Gastrocnemius medialis (tissue), 4 donors: ENCODE data around the gene VPS18.

Experiments
- POLR2A ChIP-seq, 2 donors: fragments of 450-650 bp; IDR thresholded peaks; one replicate each; pipeline ENCODE4 v1.6.1; 2017; ENCODE audit warnings: antibody characterized with exemption in 2 of 2, mild to moderate bottlenecking in 2 of 2, moderate library complexity in 2 of 2
- TF ChIP-seq, protein P1 (sequence below), 5 experiments: fragments of 450-650 bp in 3 of 5; fragments of 200-600 bp in 2 of 5; sonication (generic) in 2 of 5; IDR thresholded peaks in 4 of 5; conservative IDR thresholded peaks in 1 of 5; 1 replicate in 4 of 5; 2 replicates in 1 of 5; pipeline ENCODE4 v1.5.1; 2016 to 2019; ENCODE audit warnings: antibody characterized with exemption in 5 of 5, mild to moderate bottlenecking in 3 of 5, moderate library complexity in 3 of 5

DNA sequence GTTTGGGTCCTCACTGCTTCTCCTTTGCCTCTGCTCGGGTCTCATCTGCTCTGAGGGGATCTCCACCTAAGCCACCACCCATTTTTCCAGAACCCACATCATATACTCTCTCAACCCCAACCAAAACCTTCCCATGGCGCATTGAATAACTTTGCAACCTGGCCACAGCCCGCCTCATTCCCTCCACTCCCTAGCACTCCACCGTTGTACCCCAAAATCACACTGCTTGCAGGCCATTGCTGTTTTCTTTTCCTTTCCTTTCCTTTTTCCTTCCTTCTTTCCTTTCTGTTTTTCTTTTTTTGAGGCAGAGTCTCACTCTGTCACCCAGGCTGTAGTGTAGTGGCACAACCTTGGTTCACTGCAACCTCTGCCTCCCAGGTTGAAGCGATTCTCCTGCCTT, 3.1 kb upstream of the VPS18 start:
- TF ChIP-seq, protein P1, sequence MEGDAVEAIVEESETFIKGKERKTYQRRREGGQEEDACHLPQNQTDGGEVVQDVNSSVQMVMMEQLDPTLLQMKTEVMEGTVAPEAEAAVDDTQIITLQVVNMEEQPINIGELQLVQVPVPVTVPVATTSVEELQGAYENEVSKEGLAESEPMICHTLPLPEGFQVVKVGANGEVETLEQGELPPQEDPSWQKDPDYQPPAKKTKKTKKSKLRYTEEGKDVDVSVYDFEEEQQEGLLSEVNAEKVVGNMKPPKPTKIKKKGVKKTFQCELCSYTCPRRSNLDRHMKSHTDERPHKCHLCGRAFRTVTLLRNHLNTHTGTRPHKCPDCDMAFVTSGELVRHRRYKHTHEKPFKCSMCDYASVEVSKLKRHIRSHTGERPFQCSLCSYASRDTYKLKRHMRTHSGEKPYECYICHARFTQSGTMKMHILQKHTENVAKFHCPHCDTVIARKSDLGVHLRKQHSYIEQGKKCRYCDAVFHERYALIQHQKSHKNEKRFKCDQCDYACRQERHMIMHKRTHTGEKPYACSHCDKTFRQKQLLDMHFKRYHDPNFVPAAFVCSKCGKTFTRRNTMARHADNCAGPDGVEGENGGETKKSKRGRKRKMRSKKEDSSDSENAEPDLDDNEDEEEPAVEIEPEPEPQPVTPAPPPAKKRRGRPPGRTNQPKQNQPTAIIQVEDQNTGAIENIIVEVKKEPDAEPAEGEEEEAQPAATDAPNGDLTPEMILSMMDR (IDR thresholded peaks at IDR 0.05 in 4 of 5, conservative IDR thresholded peaks at IDR 0.05 in 1 of 5), result no peak
- TF ChIP-seq POLR2A (IDR thresholded peaks at IDR 0.05), result no peak
